Right kidney (tissue), 1 donor: ENCODE data around the gene PRKD1.

Source experiments
- DNase-seq: peaks from one replicate; pipeline ENCODE4 v3.0.0-alpha.2; 2016

The PRKD1 gene

GRCh38 chr14:29836395-29836794, 91.3 kb downstream of the PRKD1 start:
- no peak for DNase-seq

DNA sequence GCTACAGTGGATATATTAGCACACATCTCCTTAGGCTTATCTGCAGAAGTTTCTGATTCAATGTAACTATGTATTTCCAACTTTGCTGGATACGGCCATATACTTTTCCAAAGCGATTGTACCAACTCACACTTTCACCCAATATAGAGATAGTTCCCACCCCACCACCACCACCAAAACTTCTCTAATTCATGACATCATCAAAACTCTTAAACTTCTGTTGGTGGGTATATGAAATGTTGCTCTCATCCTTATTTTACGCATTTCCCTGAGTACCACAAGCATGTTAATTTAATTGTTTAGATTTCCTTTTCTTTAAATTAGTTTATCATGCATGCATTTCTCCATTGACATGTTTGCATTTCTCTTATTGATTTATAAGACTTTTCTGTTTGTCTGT, 95.6 kb downstream of the PRKD1 start:
- DNase-seq = no peak

DNA sequence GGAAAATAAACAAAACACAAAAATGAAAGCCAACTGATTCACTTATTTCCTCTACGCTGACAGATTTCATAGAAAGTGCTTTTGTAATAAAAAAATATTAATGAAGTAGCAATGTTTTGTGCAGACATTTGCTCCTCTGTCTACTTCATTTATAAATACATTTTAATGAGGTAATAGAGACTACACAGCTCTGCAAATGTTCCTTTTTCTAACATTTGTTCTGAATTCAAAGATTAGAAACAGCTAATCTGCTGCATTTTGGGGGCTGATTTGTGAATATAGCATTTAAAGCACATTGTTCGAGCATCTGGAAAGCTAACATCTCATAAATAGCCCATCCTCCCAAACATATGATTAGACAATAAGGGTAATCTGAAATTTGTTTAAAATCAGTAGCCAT, 97.8 kb downstream of the PRKD1 start:
- DNase-seq = no peak

DNA sequence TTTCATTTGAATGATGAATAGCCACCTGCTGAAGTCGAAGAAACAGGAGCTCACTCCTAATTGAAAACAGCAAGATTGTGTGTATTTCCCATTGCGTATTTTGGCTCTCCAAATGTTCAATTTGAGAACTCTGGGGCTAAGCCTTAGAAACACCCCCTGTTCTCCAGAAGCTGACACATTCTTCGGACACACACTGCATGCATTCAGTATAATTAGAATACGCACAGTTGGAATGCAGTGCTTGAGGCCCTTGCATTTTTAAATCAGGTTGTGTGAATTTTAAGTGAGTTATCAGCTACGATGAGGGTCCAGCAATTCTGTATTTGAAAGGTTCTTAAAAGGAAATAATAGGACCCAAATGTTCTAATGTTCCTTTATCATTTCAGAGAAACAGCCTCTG, 103.8 kb downstream of the PRKD1 start:
- DNase-seq = no peak

DNA sequence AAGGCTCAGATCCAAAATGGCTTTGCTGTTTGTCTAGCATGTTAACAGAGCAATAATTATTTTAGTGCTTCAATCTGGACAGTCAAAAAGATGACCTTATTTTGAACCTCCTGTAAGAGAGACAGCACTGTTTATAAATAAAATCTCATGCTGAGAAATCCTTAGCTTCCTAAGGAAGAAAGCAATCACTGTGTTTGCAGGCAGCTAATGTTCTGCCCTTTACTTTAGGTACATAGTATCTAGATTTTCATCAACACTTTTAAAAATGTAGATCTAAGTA, 105.3 kb downstream of the PRKD1 start:
- DNase-seq = no peak

GRCh38 chr14:29821661-29822429, 105.8 kb downstream of the PRKD1 start:
- DNase-seq = no peak

GRCh38 chr14:29821242-29821641, 106.4 kb downstream of the PRKD1 start:
- DNase-seq = no peak

GRCh38 chr14:29820785-29821184, 106.9 kb downstream of the PRKD1 start:
- no peak for DNase-seq

DNA sequence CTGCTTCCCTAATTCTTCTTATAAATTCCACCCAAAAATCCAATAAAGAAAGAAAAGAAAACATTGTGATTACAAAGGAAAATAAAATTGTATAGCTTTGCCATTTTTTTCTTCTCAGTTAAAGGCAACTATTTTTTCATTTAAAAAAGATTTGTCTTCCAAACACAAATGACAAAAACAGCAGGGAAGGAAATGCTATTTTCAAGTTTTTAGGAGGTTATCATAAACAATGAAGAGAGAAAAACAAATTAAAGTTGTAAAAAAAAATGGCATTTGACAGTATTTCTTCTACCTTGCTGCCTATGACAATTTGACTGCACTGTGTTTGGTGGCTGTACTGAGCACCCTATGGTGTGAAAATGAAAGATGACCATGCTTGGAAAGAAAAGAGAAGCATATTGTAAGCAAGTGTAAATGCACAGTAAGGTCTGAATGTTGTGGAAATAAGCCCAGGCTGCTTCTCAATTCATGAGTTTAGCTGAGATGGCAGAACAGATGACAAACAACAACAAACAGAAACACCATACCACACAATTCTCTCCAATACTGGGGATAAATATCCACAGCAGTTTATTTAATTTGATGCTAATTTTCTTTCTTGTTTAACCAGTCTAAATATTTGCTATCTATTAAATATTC, 109.8 kb downstream of the PRKD1 start:
- no peak for DNase-seq

- no peak for DNase-seq
Observed at GRCh38 chr14:29815016-29815674, 112.5 kb downstream of the PRKD1 start.

DNA sequence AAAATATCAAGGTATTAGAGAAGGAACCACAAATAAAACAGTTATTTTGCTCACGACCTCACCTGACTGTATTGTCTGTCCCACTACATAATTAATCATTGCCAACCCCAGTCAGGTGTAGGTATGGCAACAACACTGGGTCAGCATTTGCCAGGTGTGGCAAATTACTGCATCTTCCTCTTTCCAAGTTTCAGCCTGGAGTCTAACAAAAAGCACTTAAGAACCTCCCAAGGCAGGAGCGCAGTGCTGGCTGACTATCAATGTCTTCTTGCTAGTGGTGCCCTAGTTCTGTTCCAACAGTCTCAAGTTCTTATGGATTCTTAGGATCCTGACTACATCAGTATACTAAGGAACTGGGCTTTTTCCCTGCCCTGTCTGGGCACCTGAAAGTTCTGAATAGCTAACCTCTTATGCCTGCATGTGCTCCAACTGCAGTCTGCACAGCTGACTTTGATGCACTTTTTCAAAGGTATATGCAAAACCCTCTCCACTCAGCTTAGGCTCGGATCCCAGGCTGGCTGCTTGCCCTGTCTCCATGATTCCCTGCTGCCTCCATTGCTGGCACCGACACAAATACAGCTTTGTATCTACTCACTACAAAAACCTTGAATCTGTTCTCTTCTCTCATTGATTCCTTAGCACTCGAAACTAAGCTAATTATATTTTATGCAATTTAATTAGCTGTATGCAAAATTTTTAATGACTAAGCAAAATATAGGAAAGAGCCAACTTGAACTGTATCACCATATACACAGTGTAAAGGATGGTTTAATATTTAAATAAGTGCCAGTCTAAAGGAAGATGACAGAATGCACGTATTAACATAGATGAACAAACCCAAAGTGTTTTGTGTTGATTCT, 113.3 kb downstream of the PRKD1 start:
- no peak for DNase-seq

DNA sequence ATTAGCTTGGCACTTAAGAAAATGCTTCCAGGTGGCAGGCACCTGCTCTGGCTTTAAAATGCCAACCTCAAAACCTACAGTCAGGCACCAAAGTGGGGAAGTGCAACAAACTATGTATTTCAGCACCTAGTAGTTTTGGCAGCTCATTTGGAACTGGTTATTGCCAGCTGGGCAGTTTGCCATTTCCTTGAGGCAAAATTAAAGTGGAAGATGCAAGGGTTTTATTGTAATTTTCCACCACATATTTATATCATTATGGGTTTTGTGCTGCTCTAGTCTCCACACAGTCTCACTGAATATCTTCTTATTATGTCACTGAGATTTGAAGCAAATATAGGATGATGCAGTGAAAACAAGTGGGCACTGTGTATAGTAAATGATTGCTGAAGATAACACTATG, 117.0 kb downstream of the PRKD1 start:
- DNase-seq = no peak

GRCh38 chr14:29810064-29810463, 117.6 kb downstream of the PRKD1 start:
- no peak for DNase-seq

DNA sequence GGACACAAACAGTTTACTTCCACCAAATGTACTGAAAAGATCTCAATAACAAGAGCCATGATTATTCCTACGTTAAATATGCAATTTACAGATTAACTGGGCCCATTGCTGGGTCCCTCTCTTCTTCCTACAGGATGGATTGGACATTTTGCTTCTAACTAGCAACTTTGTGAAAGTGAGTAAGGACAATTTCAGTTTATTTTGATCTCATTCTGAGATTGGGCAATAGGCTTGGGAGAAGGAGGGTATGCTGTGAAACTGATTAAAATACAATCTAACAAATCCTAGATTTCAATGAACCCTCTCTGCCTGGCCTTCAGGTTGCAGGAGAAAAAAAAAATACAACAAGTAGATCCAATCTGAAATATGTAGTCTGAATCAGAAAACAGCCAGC, 121.5 kb downstream of the PRKD1 start:
- no peak for DNase-seq

DNA sequence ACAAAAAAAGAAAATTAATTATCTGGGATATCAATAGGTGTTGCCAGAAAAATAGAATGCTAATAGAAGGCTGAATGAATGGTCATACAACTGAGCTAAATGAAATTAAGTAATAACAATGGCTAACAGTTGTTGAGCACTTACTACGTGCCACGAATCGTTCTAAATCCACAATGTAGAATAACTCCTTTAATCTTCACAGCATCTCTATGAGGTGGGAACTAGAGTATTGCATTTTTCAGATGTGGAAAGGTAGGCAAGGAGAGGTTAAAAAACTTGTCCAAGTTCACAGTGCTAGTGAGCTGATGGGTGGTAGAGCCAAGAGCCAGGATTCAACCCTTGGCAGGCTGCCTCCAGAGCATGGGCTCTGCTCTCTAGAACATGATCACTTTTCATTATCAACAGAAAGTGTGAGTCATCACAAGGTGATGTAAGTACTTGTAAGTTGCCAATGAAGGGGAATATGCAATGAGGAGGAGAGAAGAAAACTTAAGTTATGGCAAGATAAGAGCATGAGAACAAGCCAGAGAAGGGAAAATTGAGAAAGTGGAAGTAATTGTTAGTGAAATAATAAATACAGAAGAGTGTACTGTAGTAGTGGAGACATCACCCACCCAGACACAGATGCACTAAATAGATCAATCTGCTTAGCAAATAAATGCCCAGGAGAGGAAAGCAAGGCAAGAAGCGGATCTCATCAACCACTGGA, 122.1 kb downstream of the PRKD1 start:
- DNase-seq = no peak

GRCh38 chr14:29804481-29805266, 123.0 kb downstream of the PRKD1 start:
- no peak for DNase-seq

DNA sequence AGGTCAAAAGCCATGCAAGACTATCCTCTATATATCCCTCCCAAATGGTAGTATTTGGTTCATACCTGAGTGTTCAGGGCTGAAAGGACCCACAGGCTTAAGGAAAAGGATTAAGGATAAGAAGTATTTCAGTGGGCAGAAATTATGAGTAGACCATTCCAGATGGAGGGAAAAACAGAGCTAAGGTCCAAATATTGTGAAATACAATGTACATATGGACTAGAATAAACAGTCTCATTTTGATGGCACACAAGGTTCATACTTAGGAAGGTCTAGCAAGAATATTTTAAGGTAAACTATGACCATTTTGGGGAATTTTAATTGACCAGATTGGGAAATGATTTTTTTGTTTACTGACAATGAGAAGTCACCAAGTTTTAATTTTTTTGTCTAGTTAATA, 124.6 kb downstream of the PRKD1 start:
- DNase-seq = no peak

- no peak for DNase-seq
Observed at GRCh38 chr14:29802211-29802610, 125.4 kb downstream of the PRKD1 start.

DNA sequence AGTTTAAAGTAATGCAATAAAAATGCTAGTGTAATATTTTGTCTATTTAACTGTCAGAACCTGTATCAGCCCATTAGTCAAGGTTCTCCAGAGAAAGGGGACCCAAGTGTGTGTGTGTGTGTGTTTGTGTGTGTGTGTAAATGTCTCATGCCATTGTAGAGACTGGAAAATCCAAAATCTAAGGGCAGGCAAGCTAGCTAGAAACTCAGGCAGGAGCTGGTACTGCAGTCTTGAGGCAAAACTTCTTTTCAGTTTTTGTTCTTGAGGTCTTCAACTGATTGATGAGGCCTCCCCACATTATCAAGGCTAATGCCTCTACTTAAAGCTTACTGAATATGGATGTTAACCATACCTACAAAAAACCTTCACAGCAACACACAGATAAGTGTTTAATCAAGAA, 126.7 kb downstream of the PRKD1 start:
- DNase-seq = no peak

GRCh38 chr14:29799464-29800095, 128.1 kb downstream of the PRKD1 start:
- no peak for DNase-seq

DNA sequence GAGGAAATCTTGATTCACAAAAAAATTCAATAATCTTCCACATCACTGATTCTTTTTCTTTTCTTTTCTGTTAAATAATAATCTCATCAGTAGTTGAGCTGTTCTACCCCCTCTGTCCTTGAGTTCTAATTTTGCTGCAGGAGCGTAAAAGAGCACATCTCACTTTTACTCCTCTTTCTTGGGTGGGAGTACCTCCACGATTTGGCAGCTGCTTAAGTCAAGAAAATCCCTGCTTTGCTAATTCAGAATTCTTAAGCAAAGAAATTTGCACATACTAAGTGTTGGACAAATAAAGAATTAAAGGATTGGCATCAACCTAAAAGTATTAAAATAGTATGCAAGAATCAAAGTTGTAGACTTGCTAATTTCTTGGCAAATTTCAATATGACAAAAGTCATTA, 128.8 kb downstream of the PRKD1 start:
- DNase-seq = no peak
